ENCODE results near the gene ATF5.

GRCh38 chr19:49907745-49908446 is 21.1 kb upstream of the ATF5 start:
- TF ChIP-seq REST (IDR thresholded peaks at IDR 0.05; ENCODE audit: insufficient replicate concordance, low read depth) (no peak), CTCF (IDR thresholded peaks at IDR 0.05; ENCODE audit: insufficient read depth, low read length) (no peak)

Data from HL-60 (cell line).